ENCODE results near the gene P2RY2.
"Not testable (repeated sequence)": the region's sequence is repeated elsewhere in the genome, so short reads cannot be mapped to it uniquely, and the experiment has no call there.

DNA sequence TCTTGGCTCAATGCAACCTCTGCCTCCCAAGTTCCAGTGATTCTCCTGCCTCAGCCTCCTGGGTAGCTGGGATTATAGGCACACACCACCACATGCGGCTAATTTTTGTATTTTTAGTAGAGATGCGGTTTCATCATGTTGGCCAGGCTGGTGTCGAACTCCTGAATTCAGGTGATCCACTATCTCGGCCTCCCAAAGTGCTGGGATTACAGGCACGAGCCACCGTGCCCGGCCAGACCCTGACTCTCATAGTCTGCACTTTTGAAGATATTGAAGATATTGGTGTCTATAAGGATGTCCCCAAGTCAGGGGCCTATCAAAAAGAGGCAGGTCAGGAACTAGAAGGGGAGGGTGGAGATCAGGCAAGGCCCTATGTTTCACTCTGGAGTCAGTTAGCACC is 20.3 kb upstream of the P2RY2 start:
- TF ChIP-seq, protein P1, sequence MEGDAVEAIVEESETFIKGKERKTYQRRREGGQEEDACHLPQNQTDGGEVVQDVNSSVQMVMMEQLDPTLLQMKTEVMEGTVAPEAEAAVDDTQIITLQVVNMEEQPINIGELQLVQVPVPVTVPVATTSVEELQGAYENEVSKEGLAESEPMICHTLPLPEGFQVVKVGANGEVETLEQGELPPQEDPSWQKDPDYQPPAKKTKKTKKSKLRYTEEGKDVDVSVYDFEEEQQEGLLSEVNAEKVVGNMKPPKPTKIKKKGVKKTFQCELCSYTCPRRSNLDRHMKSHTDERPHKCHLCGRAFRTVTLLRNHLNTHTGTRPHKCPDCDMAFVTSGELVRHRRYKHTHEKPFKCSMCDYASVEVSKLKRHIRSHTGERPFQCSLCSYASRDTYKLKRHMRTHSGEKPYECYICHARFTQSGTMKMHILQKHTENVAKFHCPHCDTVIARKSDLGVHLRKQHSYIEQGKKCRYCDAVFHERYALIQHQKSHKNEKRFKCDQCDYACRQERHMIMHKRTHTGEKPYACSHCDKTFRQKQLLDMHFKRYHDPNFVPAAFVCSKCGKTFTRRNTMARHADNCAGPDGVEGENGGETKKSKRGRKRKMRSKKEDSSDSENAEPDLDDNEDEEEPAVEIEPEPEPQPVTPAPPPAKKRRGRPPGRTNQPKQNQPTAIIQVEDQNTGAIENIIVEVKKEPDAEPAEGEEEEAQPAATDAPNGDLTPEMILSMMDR (conservative IDR thresholded peaks at IDR 0.05): not testable (repeated sequence)
- TF ChIP-seq EZH2 (IDR thresholded peaks at IDR 0.05; ENCODE audit: low read depth): not testable (repeated sequence)

Measured in PC-9 (cell line).